ENCODE results near the gene WASF1.
"Not testable (repeated sequence)": the region's sequence is repeated elsewhere in the genome, so short reads cannot be mapped to it uniquely, and the experiment has no call there.

The WASF1 gene

GRCh38 chr6:110089323-110089722 is 90.1 kb downstream of the WASF1 start:
- DNase-seq (ENCODE audit: low spot score) = no peak

- DNase-seq (ENCODE audit: low spot score) = no peak
These were observed 94.2 kb downstream of the WASF1 start for GRCh38 chr6:110085285-110085684.

- DNase-seq (ENCODE audit: low spot score) = no peak
These were observed 95.4 kb downstream of the WASF1 start for GRCh38 chr6:110083875-110084585.

GRCh38 chr6:110075406-110075805 is 104.1 kb downstream of the WASF1 start:
- no peak for DNase-seq (ENCODE audit: low spot score)

GRCh38 chr6:110073474-110073873 is 106.0 kb downstream of the WASF1 start:
- DNase-seq (ENCODE audit: low spot score) = not testable (repeated sequence)

- no peak for DNase-seq (ENCODE audit: low spot score)
These were observed 110.9 kb downstream of the WASF1 start for GRCh38 chr6:110068592-110068967.

- DNase-seq (ENCODE audit: low spot score) = no peak
These were observed 111.5 kb downstream of the WASF1 start for GRCh38 chr6:110067837-110068591.

- no peak for DNase-seq (ENCODE audit: low spot score)
These were observed 114.5 kb downstream of the WASF1 start for GRCh38 chr6:110064744-110065524.

- DNase-seq (ENCODE audit: low spot score) = no peak
These were observed 115.7 kb downstream of the WASF1 start for GRCh38 chr6:110063594-110064263.

- DNase-seq (ENCODE audit: low spot score) = no peak
These were observed 124.1 kb downstream of the WASF1 start for GRCh38 chr6:110055387-110055735.

GRCh38 chr6:110054664-110055386 is 124.6 kb downstream of the WASF1 start:
- no peak for DNase-seq (ENCODE audit: low spot score)

GRCh38 chr6:110053395-110054240 is 125.9 kb downstream of the WASF1 start:
- no peak for DNase-seq (ENCODE audit: low spot score)

GRCh38 chr6:110050440-110050813 is 129.0 kb downstream of the WASF1 start:
- DNase-seq (ENCODE audit: low spot score) = no peak

Data from CD4-positive, alpha-beta T cell treated with Interleukin-6 at 100 ng/mL for 8 hours (primary cell).